GM21367 (cell line): ENCODE measurements around the gene LOXHD1.

Experiments
- ATAC-seq: cut with Tn5 transposase; IDR thresholded peaks from one replicate; pipeline ENCODE4 v1.9.1; 2021; ENCODE audit not compliant: unreplicated experiment

Gene LOXHD1

DNA sequence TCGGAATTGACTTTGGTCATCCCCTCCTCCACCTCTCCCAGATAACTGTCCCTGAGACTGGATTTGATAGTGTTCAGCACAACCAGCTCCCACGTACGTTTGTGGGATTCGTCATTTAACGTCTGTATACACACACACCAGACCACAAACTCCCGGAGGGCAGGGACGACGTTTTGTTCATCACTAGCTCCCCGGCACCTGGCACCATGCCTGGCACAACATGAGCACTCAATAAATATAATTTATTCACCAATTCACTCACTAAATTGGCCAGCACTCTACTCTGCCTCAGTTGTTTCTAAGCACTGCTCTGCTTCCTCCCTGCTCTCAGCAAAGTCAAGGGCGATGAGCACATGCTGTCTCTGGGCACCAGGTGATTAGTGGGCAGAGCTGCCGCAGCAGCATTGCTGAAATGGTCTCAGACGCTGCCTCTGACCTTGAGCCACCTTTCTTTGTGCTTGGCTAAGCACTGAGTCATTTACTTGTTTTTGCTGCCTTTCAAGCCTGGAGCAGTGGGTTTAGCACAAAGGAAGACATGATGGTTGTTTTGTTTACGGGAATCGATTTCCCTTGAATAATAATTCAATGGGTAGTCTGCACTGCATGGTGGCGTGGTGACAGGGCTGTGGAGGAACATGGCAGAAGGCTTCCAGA lies 19.3 kb upstream of the LOXHD1 start:
- ATAC-seq = no peak

- no peak for ATAC-seq
These were observed 18.1 kb upstream of the LOXHD1 start for GRCh38 chr18:46675112-46675511.

GRCh38 chr18:46672062-46672970 lies 15.3 kb upstream of the LOXHD1 start:
- ATAC-seq = no peak

DNA sequence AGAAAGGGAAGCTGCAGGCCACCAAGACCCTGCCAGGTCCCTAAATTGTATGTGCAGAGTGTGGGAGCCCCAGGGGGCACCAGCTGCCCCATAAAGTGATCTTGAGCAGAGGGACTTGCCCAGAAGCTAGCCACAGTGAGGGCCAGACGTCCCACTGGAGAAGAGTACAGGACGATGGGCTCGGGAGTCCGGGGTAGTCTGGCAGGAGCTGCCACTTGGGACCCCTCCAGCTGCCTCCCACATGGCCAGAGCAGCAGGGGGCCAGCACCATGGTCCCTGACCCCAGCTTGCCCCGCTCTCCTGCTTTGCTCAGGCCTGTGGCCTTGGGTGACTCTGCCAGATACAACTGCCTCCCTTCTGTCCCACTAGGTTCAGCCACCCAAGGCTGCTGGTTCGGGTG lies 11.7 kb upstream of the LOXHD1 start:
- ATAC-seq = no peak

- no peak for ATAC-seq
These were observed 11.1 kb upstream of the LOXHD1 start for GRCh38 chr18:46668135-46668534.

DNA sequence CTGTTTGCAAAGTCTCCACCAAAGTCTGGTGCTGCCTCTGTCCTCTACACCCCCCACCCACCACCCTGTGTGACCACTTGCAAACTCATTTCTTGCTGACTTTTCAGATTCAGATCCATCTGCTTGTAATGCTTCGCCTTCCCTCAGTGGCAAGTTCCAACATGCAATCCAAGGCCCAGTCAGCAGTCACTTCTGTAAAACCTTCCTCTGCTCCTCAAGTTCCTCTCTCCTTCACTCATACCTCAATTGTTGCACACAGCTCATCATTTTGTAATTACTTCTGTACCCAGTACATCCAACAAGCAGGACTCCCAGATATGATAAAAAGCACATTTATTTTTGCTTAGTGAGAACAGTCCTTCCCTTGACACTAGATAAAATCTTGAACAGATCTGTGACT lies 6.5 kb upstream of the LOXHD1 start:
- ATAC-seq = no peak

GRCh38 chr18:46660957-46661749 lies 4.1 kb upstream of the LOXHD1 start:
- no peak for ATAC-seq

DNA sequence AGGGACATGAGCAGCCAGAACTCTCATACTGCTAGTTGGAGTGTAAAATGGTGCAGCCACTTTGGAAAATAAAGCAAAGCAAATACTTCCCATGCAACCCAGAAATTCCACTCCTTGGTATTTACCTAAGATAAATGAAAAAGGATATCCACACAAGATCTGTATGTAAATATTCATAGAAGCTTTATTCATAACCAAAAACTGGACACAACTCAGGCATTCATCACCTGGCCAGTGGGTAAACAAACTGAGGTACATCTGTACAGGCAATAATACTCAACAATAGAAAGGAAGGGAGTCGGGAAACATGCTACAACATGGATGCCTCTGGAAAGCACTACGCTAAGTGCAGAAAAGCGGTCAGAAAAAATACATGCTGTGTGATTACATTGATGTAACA lies 2.5 kb upstream of the LOXHD1 start:
- ATAC-seq = no peak

DNA sequence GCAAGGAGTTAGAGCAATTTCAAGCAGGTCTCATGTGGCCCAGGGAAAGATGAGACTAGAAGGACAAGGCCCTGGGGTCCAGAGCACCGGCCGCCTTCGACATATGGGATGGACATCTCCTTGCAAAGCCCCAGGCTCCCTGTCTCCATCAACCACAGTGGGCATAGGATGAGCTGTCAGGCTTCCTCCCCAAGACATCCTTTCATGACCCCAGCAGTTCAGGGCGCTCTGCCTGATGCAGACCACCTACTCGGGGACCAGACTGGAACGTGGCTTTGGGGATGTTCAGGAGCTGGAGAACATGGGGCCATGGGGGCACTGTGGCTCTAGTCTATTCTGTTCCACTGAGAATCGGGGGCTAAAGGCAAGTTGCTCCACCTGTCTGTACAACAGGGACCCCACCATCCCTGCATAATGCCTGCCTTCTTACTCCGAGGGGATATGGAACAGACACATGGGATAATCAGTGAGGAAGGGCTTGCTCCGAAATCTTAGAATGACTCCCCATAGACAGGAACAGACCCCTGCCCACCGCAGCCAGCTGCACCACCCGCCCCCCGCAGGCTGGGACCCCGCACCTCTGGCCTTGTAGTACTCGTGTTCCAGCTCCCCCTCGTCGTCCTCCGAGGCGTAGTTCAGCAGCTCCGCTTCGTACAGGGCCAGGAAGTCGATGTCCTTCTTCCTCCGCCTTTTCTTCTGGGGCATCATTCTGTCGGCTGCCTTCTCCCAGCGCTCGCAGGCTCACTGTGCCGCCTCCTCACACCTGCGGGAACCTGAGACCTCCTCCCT lies 500 bp downstream of the LOXHD1 start:
- ATAC-seq = no peak

GRCh38 chr18:46652372-46652771 lies 4.6 kb downstream of the LOXHD1 start:
- no peak for ATAC-seq

DNA sequence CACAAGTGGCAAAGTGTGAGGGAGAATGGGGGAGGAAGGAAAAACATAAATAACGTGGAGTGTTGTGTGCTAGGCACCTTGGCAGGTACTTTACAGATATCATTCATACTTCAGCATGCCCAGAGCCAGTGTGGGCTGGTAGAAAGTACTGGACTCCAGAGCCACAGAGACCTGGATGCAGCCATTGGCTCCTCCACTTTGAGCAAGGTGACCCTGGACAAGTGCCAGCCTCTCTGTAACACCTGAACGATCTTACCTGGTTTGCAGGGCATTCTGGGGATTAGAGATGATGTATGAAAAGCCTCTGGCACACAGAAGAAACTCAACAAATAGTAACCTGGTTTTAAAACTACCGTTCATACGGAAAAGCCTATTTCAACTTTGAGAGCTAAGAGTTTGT lies 6.3 kb downstream of the LOXHD1 start:
- ATAC-seq = no peak

DNA sequence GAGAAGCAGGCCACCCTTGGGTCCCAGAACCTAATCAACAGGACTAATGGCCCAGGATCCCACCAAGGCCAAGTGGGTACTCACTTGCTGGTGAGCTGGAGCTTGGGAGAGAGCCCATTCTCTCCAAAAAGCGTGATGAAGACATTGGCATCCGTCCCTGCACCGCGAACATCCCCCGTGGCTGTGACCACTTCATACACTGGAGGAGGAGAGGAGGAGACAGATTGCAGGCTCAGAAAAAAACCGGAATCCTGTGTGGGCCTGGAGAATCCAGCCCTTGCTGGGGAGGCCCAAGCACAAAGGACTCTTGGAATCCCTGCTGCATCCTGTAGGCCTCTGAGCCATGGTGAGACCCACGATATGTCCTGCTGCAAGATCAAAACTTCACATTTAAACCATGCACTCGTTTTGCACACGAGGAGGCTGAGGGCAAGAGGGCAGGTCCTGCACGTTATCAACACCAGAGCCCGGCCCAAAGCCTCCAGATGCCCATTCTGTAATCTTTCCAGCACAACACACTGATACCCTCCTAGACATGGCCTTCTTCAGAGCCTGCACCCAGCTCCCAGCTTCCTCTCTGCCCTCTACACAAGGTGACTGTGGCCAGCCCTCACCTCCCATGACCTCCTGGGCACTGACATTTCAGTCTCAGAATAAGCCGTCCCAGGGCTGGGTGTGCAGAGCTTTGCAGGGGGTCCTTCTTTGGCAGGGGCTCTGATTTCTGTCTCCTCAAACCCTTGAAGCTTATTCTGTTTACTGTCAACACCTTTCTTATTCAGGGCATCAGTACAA lies 7.8 kb downstream of the LOXHD1 start:
- no peak for ATAC-seq

- ATAC-seq = no peak
These were observed 10.6 kb downstream of the LOXHD1 start for GRCh38 chr18:46646468-46646867.

DNA sequence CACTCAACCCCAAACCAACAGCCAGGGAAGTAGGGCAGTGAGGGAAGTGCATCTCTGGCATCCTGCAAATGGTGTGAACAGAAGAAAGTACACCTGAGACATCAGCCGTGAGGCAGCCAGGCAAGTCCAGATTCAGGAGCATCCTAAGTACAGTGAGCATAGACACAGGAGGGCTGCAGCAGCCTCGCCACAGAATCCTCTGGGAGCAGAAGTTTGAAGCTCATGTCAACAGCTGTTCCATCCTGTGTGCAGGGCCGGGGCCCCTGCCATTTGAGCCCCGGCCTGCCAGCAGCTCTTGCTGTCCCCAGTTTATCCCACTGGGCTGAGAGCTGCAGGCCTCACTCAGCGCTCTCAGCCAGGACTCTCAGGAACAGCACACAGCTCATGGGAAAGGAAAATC lies 14.5 kb downstream of the LOXHD1 start:
- no peak for ATAC-seq

GRCh38 chr18:46641917-46642316 lies 15.1 kb downstream of the LOXHD1 start:
- ATAC-seq = no peak

DNA sequence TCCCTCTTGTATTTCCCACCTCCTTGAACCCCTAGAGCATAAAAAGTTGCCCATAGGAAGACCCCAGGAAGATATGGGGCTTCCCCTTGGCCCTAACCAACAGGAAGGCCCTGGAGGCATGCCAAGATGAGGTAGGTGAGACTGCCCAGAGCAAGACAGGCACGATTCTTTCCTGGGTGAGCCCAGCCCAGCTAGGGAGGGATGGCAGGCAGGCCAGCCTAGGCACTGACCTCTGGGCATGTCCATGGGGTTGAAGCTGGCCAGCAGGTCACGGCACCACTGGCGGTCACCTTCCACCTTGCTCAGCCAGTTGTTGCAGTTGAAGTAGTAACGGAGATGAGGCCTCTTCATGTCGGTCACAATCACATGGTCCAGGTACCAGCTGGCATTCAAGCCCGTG lies 17.6 kb downstream of the LOXHD1 start:
- ATAC-seq = no peak

DNA sequence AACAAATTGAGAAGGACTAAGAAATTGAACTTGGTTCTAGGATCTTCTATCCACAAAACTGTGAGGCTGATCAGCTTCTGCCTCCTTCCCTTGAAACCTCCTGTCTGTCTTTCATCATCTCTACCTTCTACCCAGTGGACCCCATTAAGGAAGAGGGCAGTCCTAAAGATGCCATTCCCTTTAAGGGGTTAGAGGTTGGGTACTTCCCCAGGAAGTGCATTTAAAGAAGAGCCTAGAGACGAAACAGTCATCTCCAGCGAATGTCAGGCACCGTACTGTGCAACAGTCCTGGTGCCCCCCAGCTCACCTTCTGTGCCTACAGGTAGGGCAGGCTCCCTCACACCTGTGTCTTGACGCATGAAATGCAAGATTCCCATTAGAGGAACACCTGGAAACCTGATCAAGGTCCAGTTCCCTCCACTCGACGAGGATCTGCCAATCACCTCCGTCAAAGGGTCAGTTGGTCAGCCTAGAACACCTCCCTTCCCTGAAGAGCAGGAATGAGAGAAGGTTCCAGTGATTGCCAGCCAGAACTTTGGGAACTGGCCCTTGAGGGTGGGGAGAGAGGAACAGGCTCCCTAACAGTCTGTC lies 20.9 kb downstream of the LOXHD1 start:
- ATAC-seq = no peak

- no peak for ATAC-seq
These were observed 24.5 kb downstream of the LOXHD1 start for GRCh38 chr18:46632401-46633071.

DNA sequence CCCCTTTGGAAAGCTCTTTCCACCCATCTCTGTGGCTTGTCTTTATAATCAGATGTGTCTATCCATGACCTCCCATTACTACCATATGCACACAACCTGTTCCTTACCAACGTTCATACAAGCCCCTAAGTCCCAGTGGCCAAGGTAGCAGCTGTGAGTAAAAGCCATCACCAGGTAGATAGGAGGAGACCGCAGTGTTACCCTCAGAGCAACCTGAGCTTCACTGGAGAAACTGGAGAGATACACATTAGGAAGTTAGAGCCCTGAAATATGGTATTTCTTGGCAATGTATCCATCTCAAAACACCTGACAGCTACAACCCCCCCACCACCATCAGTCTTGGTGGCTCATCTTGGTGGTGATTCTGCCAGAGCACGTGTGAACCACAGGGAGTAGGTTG lies 26.0 kb downstream of the LOXHD1 start:
- ATAC-seq = no peak
